HL-60 (cell line): ENCODE data around the gene GGPS1.

ENCODE experiments used
- DNase-seq, 2 experiments: peaks; one replicate each; pipeline ENCODE4 v3.0.0-alpha.2; 2010 to 2020; ENCODE audit warnings: low read depth in 1 of 2, low spot score in 1 of 2
- H3K27ac ChIP-seq: fragments of 250-450 bp; sonication (Bioruptor Pico); replicated peaks from 2 replicates; pipeline ENCODE4 v1.5.1; 2020; ENCODE audit warnings: mild to moderate bottlenecking, moderate library complexity
- H3K27me3 ChIP-seq: fragments of 250-450 bp; sonication (Bioruptor Pico); 2 replicates; pipeline ENCODE4 v1.5.1; 2021; ENCODE audit warnings: mild to moderate bottlenecking, moderate library complexity; ENCODE audit not compliant: insufficient read depth, poor library complexity, severe bottlenecking
- H3K4me3 ChIP-seq: replicated peaks from 2 replicates; pipeline ENCODE4 v1.5.1; 2011; ENCODE audit warnings: mild to moderate bottlenecking, control low read depth, low read length; ENCODE audit not compliant: insufficient read depth
- GABPA ChIP-seq: IDR thresholded peaks from 2 replicates; pipeline ENCODE4 v1.6.1; 2012; ENCODE audit warnings: low read depth
- POLR2AphosphoS5 ChIP-seq: IDR thresholded peaks from 2 replicates; pipeline ENCODE4 v1.6.1; 2012; ENCODE audit warnings: low read depth
- SPI1 ChIP-seq: IDR thresholded peaks from 2 replicates; pipeline ENCODE4 v1.6.1; 2012; ENCODE audit warnings: low read depth, mild to moderate bottlenecking, borderline replicate concordance
- TF ChIP-seq, protein P1 (sequence below): IDR thresholded peaks from one replicate; pipeline ENCODE4 v1.5.1; 2011; ENCODE audit warnings: low read length, control low read depth, inconsistent platforms; ENCODE audit not compliant: insufficient read depth
- TF ChIP-seq, protein P2 (sequence below): IDR thresholded peaks from 2 replicates; pipeline ENCODE4 v1.6.1; 2012; ENCODE audit warnings: low read depth; ENCODE audit not compliant: insufficient replicate concordance

Gene GGPS1

GRCh38 chr1:235298758-235299157 is 29.6 kb upstream of the GGPS1 start:
- Histone ChIP-seq H3K4me3 (no peak overlapping the region), H3K27me3 (no peaks in the 10 kb centered on the region), H3K27ac (no peak overlapping the region)
- no peak for DNase-seq
- TF ChIP-seq GABPA (no peak), POLR2AphosphoS5 (no peak), SPI1 (no peak)
- TF ChIP-seq, protein P1, sequence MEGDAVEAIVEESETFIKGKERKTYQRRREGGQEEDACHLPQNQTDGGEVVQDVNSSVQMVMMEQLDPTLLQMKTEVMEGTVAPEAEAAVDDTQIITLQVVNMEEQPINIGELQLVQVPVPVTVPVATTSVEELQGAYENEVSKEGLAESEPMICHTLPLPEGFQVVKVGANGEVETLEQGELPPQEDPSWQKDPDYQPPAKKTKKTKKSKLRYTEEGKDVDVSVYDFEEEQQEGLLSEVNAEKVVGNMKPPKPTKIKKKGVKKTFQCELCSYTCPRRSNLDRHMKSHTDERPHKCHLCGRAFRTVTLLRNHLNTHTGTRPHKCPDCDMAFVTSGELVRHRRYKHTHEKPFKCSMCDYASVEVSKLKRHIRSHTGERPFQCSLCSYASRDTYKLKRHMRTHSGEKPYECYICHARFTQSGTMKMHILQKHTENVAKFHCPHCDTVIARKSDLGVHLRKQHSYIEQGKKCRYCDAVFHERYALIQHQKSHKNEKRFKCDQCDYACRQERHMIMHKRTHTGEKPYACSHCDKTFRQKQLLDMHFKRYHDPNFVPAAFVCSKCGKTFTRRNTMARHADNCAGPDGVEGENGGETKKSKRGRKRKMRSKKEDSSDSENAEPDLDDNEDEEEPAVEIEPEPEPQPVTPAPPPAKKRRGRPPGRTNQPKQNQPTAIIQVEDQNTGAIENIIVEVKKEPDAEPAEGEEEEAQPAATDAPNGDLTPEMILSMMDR = no peak
- TF ChIP-seq, protein P2, sequence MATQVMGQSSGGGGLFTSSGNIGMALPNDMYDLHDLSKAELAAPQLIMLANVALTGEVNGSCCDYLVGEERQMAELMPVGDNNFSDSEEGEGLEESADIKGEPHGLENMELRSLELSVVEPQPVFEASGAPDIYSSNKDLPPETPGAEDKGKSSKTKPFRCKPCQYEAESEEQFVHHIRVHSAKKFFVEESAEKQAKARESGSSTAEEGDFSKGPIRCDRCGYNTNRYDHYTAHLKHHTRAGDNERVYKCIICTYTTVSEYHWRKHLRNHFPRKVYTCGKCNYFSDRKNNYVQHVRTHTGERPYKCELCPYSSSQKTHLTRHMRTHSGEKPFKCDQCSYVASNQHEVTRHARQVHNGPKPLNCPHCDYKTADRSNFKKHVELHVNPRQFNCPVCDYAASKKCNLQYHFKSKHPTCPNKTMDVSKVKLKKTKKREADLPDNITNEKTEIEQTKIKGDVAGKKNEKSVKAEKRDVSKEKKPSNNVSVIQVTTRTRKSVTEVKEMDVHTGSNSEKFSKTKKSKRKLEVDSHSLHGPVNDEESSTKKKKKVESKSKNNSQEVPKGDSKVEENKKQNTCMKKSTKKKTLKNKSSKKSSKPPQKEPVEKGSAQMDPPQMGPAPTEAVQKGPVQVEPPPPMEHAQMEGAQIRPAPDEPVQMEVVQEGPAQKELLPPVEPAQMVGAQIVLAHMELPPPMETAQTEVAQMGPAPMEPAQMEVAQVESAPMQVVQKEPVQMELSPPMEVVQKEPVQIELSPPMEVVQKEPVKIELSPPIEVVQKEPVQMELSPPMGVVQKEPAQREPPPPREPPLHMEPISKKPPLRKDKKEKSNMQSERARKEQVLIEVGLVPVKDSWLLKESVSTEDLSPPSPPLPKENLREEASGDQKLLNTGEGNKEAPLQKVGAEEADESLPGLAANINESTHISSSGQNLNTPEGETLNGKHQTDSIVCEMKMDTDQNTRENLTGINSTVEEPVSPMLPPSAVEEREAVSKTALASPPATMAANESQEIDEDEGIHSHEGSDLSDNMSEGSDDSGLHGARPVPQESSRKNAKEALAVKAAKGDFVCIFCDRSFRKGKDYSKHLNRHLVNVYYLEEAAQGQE = no peak

DNA sequence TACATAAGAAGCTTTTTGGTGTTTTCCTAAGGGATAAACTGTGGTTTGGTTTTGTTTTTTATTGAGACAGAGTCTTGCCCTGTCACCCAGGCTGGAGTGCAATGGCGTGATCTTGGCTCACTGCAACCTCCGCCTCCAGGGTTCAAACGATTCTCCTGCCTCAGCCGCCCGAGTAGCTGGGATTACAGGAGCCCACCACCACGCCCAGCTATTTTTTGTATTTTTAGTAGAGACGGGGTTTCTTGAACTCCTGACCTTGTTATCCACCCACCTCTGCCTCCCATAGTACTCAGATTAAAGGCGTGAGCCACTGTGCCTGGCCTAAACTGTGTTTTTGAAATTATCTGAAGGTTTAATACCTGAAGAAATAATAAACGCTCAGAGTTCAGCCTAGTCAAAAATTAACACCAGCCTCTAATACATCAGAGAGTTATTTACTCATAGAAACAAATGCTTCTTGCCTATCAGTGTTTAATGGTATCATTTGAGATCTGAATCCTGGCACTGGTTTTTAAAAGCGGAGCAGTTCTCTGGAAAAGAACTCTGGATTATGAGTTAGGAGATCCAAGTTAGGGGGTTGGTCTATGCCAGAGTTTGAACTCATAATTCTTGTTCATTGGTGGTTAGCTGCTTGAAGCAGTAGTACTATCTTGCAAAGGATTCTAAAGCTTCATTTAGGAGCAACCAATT is 29.1 kb upstream of the GGPS1 start:
- TF ChIP-seq, protein P2 = no peak
- TF ChIP-seq, protein P1 = no peak
- TF ChIP-seq POLR2AphosphoS5 (no peak), GABPA (no peak), SPI1 (no peak)
- H3K27ac ChIP-seq = no peak overlapping the region
- H3K4me3 ChIP-seq = no peak overlapping the region
- DNase-seq = no peak
- H3K27me3 ChIP-seq = no peaks in the 10 kb centered on the region

DNA sequence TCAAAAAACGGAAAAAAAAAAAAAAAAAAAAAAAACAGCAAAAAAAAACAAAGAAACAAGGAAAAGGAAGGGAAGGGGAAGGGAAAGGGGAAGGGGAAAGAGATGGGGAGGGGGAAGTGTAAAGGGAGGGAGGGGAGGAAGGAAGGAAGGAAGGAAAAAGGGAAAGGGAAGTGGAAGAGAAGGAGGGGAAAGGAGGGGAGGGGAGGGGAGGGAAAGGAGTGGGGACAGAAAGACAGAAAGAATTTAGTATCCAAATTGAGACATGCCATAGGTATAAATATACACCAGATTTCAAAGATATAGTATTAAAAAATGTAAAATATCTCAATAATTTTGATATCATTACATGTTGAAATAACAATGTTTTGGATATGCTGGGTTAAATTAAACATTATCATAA is 26.2 kb upstream of the GGPS1 start:
- H3K27ac ChIP-seq = no peak overlapping the region
- no peak for DNase-seq
- H3K4me3 ChIP-seq = no peak overlapping the region
- no peak for TF ChIP-seq POLR2AphosphoS5
- TF ChIP-seq SPI1 = no peak
- no peak for TF ChIP-seq GABPA
- TF ChIP-seq, protein P2 = no peak
- TF ChIP-seq, protein P1 = no peak
- no peaks in the 10 kb centered on the region for H3K27me3 ChIP-seq
